Esophagus squamous epithelium (tissue), 5 donors: ENCODE data around the gene SEC14L1. TPM values are rescaled to one million over a fixed set of nuclear protein-coding genes. Genes with fewer than 3 reads are reported as not detected.

Experiments used
- DNase-seq: peaks from one replicate; lab custom pipeline; 2025; lab: John Stamatoyannopoulos, UW
- H3K27ac ChIP-seq, 4 donors: fragments of 200-600 bp; sonication (generic); one replicate each; pipeline ENCODE4 v1.5.1; 2016 to 2019; ENCODE audit warnings: mild to moderate bottlenecking in 1 of 4
- H3K27me3 ChIP-seq, 4 donors: fragments of 200-600 bp; sonication (generic); 1 replicate in 3 of 4; 2 replicates in 1 of 4; pipeline versions ENCODE4 v1.5.1 to v1.6.0; 2017 to 2021; ENCODE audit warnings: antibody characterized with exemption in 1 of 4
- H3K36me3 ChIP-seq, 3 donors: fragments of 200-600 bp; sonication (generic); one replicate each; pipeline ENCODE4 v1.5.1; 2016 to 2019
- H3K4me1 ChIP-seq, 3 donors: fragments of 200-600 bp; sonication (generic); one replicate each; pipeline ENCODE4 v1.5.1; 2017 to 2019
- H3K4me3 ChIP-seq, 4 donors: fragments of 200-600 bp; sonication (generic); 1 replicate in 3 of 4; 2 replicates in 1 of 4; pipeline ENCODE4 v1.5.1; 2016 to 2019; ENCODE audit warnings: mild to moderate bottlenecking in 2 of 4, moderate library complexity in 1 of 4
- H3K9me3 ChIP-seq, 3 donors: fragments of 200-600 bp; sonication (generic); one replicate each; pipeline ENCODE4 v1.5.1; 2016 to 2019
- POLR2A ChIP-seq, 4 donors: fragments of 450-650 bp; IDR thresholded peaks; one replicate each; pipeline ENCODE4 v1.6.1; 2017; ENCODE audit warnings: antibody characterized with exemption in 4 of 4, mild to moderate bottlenecking in 4 of 4, moderate library complexity in 3 of 4
- WGBS, 2 donors: methylation state at CpG; one replicate each; pipeline ENCODE4 v1.1.5; 2018; 5-methylcytosine and 5-hydroxymethylcytosine counted together
- intact Hi-C: fragments of 100-400 bp; cut with DNase I; formaldehyde crosslinking; loops from one replicate; pipeline ENCODE4 v1.15.0; 2022
- total RNA-seq, 4 donors: library from RNA; depleted of rRNA; stranded (reverse); fragments of >200 nt; gene quantifications; one replicate each; pipeline ENCODE4 v1.1.0, GENCODE V29; 2016
- TF ChIP-seq, protein P1 (sequence below), 6 experiments: fragments of 450-650 bp in 4 of 6; fragments of 200-600 bp in 2 of 6; sonication (generic) in 2 of 6; IDR thresholded peaks; one replicate each; pipeline ENCODE4 v1.5.1; 2016 to 2019; ENCODE audit warnings: antibody characterized with exemption in 6 of 6, mild to moderate bottlenecking in 4 of 6, moderate library complexity in 4 of 6
- donor health status: DM: yes; HTN: yes; CAD: no.

SEC14L1 gene
- total RNA-seq, 4 donors from 2014 or later = 27.3 to 39.2 (median 32.8) TPM

DNA sequence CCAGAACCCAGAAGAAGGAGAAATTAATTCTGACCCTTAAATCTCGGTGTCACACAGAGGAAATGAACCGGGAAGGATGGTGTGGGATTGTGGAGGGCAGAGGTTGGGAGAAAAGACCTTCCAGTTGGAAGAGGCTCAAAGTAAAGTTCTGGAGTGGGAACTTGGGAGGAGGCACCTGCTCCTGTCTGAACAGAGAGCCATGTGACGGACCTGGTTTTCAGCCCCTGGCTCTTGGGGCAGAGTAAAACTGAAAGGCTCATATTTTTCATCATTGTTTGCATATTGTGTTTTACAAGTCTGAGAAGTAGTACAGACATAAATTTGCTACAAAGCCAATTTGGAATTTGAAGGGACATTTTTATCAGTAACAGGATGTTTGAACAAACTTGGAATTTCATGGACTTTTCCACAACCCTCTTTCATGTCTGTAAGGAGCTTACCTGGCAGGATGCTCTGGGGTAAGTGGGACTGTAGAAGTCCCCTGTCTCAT, 24.4 kb upstream of the SEC14L1 start:
- 50 to 78% methylated on average over 3 of the region's 3 CpGs for WGBS, 2 donors
- Histone ChIP-seq H3K4me1 (peaks cover 0 to 63% (median 18%) of the 10 kb centered on the region in 3 donors), H3K27me3 (no peaks in the 10 kb centered on the region), H3K4me3 (no peak overlapping the region), H3K27ac (peak overlapping the region in 3 of 4 donors; percentile 27 to 55 (median 40)), H3K36me3 (no peaks in the 10 kb centered on the region), H3K9me3 (no peaks in the 10 kb centered on the region)
- TF ChIP-seq POLR2A (IDR thresholded peaks at IDR 0.05) = no peak
- TF ChIP-seq, protein P1, sequence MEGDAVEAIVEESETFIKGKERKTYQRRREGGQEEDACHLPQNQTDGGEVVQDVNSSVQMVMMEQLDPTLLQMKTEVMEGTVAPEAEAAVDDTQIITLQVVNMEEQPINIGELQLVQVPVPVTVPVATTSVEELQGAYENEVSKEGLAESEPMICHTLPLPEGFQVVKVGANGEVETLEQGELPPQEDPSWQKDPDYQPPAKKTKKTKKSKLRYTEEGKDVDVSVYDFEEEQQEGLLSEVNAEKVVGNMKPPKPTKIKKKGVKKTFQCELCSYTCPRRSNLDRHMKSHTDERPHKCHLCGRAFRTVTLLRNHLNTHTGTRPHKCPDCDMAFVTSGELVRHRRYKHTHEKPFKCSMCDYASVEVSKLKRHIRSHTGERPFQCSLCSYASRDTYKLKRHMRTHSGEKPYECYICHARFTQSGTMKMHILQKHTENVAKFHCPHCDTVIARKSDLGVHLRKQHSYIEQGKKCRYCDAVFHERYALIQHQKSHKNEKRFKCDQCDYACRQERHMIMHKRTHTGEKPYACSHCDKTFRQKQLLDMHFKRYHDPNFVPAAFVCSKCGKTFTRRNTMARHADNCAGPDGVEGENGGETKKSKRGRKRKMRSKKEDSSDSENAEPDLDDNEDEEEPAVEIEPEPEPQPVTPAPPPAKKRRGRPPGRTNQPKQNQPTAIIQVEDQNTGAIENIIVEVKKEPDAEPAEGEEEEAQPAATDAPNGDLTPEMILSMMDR (IDR thresholded peaks at IDR 0.05) = no peak
- intact Hi-C loops = no loop called here
- no peak for DNase-seq

DNA sequence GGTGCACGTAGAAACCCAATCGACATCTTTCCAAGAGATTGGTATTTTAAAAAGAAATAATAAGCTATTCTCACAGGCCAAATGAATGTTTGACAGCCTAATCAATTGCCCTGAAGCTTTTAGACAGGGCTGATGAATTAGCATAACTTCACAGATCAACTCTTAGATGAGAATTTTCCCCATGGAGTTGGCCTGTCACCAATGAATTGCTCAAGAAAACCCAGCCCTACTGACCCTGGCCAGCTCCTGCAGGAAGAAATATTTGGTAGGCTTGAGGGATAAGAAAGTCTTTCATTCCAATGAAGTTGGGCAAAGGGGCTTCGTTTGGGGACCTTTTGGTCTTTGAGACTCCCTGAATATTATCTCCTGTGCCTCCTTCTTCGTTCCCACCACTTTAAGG, 23.4 kb upstream of the SEC14L1 start:
- DNase-seq = no peak
- no peaks in the 10 kb centered on the region for H3K27me3 ChIP-seq
- peak overlapping the region in 3 of 4 donors; percentile 26 to 55 (median 40) for H3K27ac ChIP-seq
- no peak overlapping the region for H3K4me3 ChIP-seq
- TF ChIP-seq POLR2A (IDR thresholded peaks at IDR 0.05) = no peak
- TF ChIP-seq, protein P1 (IDR thresholded peaks at IDR 0.05) = no peak
- no peaks in the 10 kb centered on the region for H3K36me3 ChIP-seq
- intact Hi-C loops = no loop called here
- H3K9me3 ChIP-seq = no peaks in the 10 kb centered on the region
- 87 to 91% methylated on average over 4 of the region's 4 CpGs for WGBS, 2 donors
- peaks cover 0 to 68% (median 28%) of the 10 kb centered on the region in 3 donors for H3K4me1 ChIP-seq

DNA sequence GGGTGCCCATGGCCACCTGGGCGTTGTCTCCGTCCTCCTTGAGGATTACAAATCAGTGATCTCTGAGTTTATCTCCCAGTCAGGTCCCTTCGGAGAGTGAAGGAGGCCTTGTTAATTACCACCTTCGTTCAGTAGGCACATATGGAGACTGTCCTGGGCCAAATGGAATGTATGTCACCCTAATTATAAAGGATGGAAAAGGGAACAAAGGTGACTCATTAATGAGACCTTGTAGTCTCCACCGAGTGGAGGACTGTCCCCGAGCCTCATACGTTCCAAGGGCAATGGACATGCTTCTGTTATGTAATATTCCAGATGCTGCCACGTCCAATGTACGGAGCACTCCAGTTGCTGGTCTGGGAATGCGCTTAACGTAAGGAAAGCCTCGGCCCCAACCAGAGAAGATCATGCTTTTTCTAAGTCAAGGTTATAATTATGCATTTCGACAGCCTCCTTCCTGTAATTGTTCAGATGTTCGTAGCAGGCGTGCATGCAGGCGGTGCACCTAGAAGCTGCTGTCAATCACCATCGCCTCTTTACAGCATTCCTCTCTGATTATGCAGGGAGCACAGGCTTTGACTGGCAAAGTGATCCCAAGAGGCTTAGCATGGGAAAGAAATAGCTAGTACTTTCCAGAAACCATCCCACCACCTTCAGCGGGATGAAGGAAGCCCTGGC, 22.4 kb upstream of the SEC14L1 start:
- no peak for DNase-seq
- H3K36me3 ChIP-seq = no peaks in the 10 kb centered on the region
- H3K4me1 ChIP-seq = peaks cover 0 to 69% (median 28%) of the 10 kb centered on the region in 3 donors
- TF ChIP-seq POLR2A (IDR thresholded peaks at IDR 0.05) = no peak
- TF ChIP-seq, protein P1 (IDR thresholded peaks at IDR 0.05) = no peak
- no peaks in the 10 kb centered on the region for H3K9me3 ChIP-seq
- peak overlapping the region in 3 of 4 donors; percentile 34 to 55 (median 40) for H3K27ac ChIP-seq
- 74 to 83% methylated on average over 14 to 18 of the region's 18 CpGs for WGBS, 2 donors
- intact Hi-C loops = no loop called here
- H3K27me3 ChIP-seq = no peaks in the 10 kb centered on the region
- no peak overlapping the region for H3K4me3 ChIP-seq

DNA sequence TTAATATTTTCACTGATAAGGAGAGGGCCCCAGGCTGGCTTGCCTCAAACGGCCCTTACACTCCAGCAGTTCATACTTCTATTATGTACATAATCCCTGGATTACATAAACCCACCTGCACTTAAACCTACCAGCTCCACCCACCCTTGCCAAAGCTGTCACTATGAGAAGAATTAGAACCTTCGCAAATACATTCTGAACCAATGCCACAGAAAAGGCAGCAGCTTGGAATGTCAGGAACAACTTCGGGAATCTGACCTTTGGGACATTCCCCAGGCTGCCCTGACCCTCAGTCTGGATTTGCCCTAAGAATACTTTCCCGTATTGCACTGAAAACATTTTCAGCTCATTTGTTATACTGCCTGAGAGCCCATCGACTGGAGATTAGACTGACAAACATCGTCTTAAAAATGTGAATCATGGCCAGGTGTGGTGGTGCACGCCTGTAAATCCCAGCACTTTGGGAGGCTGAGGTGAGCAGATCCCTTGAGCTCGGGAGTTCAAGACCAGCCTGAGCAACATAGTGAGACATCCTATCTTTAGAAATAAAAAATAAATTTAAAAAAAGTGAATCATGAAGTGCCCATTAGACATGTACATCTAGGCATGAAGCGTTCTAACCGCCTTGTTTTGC, 21.0 kb upstream of the SEC14L1 start:
- H3K9me3 ChIP-seq = no peaks in the 10 kb centered on the region
- intact Hi-C loops = no loop called here
- WGBS, 2 donors = 59 to 65% methylated on average over 10 of the region's 10 CpGs
- no peak for DNase-seq
- H3K4me1 ChIP-seq = peaks cover 8 to 81% (median 34%) of the 10 kb centered on the region in 3 donors
- no peaks in the 10 kb centered on the region for H3K36me3 ChIP-seq
- no peaks in the 10 kb centered on the region for H3K27me3 ChIP-seq
- H3K4me3 ChIP-seq = no peak overlapping the region
- H3K27ac ChIP-seq = peak overlapping the region in 2 of 4 donors; percentile 34 to 38
- TF ChIP-seq, protein P1 (IDR thresholded peaks at IDR 0.05) = no peak
- TF ChIP-seq POLR2A (IDR thresholded peaks at IDR 0.05) = no peak

DNA sequence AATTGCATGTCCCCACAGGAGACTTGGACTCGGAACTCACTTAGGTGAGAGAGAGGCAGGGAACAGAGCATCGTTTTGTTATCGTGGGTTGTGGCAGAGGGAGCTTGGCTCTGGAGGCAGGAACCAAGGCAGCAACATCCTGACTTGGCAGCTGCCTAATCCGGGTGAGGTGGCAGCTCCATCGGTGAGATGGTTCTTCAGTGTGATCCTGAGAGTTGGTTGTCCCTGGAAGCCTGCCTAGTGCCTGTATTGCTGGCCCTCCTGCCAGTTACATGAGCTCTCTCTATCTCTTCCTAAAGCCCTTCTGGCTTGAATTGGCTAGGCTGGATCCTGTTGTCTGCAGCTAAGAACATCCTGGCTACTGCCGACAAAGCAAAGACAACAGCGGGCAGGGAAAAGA, 19.9 kb upstream of the SEC14L1 start:
- intact Hi-C loops = no loop called here
- Histone ChIP-seq H3K9me3 (no peaks in the 10 kb centered on the region), H3K4me3 (no peak overlapping the region), H3K36me3 (no peaks in the 10 kb centered on the region), H3K27ac (peak overlapping the region in 3 of 4 donors; percentile 57 to 78 (median 75)), H3K4me1 (peaks cover 11 to 83% (median 36%) of the 10 kb centered on the region in 3 donors), H3K27me3 (no peaks in the 10 kb centered on the region)
- DNase-seq = no peak
- WGBS, 2 donors = 50 to 86% methylated on average over 3 to 4 of the region's 7 CpGs
- TF ChIP-seq, protein P1 (IDR thresholded peaks at IDR 0.05) = no peak
- no peak for TF ChIP-seq POLR2A (IDR thresholded peaks at IDR 0.05)
